CD4-positive, alpha-beta T cell treated with Interleukin-6 for 4 hours (primary cell): ENCODE measurements around the gene MAJIN.
A peak's percentile ranks its signal among the peaks of the same experiment; 100 is the strongest.
"Not testable (repeated sequence)": the region's sequence is repeated elsewhere in the genome, so short reads cannot be mapped to it uniquely, and the experiment has no call there.

Experiments used
- DNase-seq: peaks from one replicate; pipeline ENCODE4 v3.0.0-alpha.2; 2020; ENCODE audit warnings: mixed read lengths

Gene MAJIN

DNA sequence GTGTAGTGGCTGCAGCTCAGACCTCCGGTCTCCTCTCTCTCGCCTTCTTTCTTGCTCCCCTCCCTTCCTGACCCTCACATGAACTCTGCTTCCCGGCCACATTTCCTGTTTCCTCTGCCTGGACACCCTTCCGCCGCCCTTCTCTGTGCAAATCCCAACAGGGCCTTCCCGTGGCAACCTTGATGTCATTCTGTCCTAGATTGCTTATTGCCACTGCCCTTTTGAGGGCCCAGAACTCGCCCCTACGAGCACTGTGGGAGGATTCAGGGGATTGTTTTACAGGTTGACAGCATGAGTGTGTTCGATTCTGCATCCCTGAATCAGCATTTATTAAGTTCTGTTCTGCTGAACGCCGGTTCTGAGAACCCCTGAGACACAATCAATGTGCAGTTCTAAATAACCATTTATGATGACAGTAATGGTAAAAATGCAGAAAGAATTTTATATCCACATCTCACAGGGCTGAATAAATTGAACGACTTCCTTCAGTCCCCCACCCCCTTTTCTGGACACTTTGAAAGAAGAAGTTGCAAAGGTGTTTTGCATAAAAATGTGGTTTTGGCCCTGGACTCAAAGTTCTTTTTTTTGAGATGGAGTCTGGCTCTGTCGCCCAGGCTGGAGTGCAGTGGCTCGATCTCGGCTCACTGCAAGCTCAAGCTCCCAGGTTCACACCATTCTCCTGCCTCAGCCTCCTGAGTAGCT is 18.5 kb upstream of the MAJIN start:
- DNase-seq = no peak

DNA sequence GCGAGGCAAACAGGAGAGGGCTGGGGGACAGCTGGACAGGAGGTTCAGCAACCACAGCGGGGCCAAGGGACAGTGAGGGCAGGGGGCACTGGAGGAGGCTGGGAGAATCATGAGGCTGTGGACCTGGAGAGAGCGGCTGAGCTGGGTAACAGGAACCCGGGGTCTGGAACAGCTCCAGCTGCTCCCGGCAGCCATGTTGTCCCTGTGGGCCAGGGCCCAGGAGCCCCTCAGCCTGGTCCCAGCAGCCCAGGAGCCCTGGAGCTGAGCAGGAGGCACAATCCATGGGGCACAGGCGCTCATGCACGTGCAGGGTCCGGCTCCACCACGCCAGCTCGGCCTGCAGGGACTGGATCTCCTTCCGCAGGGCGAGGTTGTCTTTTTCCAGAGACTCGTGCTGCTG is 17.5 kb upstream of the MAJIN start:
- no peak for DNase-seq

DNA sequence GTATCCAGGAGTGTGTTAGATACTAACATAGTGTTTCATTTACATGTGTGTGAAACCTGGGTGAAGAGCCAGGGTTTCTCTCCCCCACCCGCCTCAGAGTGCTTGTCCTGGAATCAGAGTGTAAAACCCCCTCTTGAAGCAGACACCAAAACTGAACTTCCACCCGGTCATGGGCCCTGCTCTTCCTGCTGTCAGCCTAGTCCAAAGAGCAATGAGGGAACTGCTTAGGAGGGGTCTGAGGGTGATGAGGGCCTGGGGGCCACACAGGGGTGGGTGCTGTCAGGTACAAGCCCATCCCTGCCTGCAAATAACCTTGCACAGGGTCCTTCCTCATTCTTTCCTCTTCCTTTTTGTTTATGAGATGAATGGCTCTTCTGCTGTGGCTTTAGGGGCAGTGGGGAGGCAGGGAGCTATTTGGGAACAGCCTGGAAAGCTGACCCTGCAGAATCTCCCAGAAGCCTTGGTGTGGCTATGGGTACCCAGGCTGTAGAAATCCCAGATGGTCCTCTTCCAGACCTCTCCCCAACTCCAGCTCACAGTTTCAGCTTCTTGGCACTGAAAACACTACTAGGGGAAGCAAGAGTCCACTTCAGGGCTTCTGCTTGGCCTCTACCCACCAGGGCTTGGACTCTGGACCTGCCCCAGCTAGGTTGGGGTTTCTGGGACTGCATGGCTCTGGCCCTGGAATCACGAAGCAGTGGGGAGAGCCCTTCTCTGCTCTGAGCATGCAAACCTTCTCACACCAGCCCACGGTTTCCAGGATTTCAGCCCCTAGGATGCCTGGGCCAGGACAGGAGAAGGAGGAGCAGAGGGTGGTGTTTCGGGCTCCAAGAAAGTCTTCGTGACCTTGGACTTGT is 16.3 kb upstream of the MAJIN start:
- DNase-seq = no peak

DNA sequence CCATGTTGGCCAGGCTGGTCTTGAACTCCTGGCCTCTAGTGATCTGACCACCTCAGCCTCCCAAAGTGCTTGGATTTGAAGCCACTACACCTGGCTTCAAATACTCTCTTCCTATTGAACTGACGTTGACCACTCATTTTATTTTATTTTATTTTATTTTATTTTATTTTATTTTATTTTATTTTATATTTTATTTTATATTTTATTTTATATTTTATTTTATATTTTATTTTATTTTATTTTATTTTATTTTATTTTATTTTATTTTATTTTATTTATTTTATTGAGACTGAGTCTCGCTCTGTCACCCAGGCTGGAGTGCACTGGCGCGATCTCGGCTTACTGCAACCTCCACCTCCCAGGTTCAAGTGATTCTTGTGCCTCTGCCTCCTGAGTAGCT is 11.4 kb upstream of the MAJIN start:
- not testable (repeated sequence) for DNase-seq

DNA sequence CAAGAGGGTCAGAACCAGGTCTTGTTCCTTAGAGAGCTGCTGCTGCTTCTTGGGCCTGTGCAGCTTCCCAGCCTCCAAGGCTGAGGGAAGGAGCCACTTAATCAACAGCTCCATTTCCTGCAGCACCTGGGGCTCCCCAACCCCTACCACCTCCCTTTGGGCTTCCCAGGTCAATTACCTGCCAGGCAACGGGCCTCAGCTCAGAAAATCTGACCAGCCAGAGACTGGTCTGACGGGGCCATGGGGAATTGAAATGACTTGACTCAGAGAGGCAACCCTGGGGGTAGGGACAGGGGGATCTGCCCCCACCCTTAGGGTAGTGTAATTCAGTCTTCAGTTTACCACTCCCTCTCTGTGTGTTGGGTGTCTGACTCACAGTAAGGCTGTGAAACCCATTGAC is 4.7 kb upstream of the MAJIN start:
- DNase-seq = no peak

DNA sequence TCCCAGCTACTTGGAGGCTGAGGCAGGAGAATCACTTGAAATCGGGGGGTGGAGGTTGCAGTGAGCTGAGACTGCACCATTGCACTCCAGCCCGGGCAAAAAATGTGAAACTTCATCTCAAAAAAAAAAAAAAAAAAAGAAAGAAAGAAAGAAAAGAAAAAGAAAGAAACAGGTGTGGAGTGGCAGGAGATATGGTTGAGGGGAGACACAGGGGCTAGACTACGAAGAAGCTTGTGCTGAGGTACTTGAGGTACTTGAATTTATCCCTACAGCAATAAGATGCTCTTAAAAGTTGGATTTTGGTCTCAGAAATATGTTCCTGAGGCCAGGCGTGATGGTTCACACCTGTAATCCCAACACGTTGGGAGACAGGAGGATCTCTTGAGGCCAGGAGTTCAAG is 2.2 kb upstream of the MAJIN start:
- DNase-seq = no peak

DNA sequence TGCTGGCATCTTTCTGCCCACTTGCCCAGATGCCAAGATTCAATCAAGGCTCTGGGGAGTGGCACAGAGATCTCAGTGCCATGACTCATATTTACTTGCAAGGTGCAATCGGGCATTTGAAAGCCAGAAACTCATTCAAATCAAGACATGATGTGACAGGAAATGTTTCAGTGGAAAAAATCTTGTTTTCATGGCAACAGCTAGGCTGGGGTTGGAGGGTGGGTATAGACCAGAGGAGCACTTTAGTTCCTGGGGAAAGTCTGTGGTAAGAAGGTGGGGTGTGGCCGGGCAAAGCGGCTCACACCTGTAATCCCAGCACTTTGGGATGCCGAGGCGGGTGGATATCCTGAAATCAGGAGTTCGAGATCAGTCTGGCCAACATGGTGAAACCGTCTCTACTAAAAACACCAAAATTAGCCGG is 1.2 kb downstream of the MAJIN start:
- peak; percentile 20 for DNase-seq

DNA sequence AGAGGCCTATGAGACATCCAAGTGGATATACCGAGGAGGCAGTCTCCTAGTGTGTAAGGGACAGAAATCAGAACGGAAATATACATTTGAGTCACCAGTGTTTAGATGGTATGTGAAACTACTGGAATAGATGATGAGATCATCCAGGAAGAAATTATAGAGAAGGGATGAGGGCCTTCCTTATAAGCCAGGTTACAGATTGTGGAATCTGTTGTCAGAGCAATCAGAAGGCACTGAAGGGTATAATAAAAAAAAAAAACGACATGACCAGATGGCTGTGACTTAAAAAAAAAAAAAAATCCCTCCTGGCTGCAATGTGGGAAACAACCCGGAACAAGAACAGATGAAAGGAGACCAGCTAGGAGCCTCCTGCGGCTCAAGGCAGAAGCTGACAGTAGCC is 2.7 kb downstream of the MAJIN start:
- no peak for DNase-seq

DNA sequence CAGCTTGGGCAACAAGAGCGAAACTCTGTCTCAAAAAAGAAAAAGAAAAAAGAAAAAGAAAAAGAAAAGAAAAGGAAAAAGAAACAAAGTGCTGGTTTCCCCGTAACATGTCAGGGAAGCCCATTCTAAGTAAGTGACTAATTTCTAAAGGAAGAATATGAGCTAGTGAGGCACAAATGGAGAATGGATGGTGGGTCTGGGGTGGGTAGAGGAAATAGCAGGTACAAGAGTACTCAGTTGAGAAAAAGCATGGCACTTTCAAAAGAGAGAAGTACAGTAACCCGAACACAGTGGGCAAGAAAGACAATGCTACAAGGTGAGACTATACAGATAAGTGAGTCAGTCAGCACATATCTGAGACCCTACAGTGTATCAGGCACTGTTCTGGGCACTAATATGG is 4.5 kb downstream of the MAJIN start:
- DNase-seq = no peak

DNA sequence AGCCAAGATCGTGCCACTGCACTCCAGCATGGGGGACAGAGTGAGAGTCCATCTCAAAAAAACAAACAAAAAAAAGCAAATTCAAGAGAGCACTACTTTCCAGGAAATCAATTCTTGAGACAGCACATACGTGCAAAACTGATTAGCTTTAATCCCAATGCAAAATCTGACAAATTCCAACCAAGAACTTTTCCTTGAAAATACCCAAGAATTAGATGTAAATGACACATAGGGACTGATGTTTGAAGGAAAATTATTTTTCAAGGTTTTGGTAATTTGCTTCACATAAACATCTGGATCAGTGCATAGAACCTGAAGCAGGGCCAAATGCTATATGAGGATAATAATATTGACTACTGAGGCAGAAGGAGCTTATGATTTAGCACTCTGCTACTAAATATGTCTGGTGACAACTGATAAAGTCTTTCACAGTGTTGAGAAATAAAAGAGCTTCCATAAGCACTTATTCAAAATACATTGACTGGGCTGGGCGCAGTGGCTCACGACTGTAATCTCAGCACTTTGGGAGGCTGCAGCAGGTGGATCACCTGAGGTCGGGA is 8.8 kb downstream of the MAJIN start:
- DNase-seq = no peak

DNA sequence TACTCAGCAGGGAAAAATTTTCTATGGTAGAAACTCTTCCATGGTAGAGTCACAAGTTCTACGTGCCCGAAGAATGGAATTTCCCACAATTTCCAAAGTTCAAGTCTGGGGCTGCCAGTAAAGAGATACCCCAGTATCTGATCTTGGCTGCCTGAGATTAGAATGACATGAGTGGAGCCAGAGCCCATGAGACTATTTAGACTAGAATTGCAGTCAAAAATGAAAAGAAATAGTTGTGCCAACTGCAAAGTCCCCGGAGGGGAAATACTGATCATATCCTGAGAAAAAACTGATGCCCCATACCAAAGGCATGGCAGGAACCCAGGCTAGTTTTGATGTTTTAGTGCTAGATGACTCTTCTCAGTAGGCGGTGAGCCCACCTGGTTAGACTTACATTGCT is 11.2 kb downstream of the MAJIN start:
- DNase-seq = no peak

DNA sequence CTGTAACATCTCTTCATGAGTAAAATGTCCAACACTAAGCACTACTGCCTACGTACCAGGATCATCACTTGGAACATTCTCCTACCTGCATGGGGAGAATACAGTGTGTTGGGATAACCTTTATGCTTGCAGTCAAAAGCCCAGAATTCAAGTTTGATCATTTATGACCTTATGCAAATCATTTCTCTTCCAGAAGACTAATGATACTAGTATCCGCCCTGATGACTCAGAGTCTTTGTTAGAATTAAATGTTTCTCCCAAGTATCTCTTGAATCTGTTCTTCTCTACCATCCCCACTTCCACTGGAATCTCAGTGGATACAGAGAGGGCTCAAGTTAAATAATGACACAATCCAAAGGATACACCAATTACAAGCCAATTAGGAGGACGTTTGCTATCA is 12.4 kb downstream of the MAJIN start:
- DNase-seq = no peak

DNA sequence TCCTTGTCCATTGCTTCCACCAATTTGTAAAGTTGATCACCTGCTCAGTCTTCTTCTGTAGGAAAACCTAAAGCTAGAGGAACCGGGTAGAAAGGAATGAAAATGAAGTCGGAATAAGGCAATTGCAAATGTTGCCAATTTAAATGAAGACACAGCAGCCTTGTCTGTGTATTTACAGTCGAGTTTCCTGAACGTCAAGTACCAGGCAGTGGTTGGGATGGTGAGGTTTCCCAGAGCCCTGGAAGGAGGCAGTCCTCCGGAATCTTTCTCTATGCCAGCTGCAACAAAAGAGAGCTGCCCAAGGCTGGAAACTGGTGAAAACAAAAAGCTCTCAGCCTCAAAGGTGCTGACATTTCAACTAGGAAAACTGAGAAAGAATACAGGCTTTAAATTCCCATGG is 17.7 kb downstream of the MAJIN start:
- no peak for DNase-seq

DNA sequence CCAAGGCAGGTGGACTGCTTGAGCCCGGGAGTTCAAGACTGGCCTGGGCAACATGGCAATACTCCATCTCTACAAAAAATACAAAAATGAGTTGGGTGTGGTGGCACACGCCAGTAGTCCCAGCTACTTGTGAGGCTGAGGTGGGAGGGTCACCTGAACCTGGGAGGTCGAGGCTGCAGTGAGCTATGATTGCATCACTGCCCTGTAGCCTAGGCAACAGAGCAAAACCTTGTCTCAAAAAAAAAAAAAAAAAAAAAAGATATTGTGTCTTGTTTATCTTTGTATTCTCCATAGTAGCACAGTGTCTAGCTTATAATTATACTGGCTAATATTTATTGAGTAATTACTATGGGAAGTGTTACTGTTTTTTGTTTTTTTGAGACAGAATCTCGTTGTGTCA is 20.4 kb downstream of the MAJIN start:
- no peak for DNase-seq

DNA sequence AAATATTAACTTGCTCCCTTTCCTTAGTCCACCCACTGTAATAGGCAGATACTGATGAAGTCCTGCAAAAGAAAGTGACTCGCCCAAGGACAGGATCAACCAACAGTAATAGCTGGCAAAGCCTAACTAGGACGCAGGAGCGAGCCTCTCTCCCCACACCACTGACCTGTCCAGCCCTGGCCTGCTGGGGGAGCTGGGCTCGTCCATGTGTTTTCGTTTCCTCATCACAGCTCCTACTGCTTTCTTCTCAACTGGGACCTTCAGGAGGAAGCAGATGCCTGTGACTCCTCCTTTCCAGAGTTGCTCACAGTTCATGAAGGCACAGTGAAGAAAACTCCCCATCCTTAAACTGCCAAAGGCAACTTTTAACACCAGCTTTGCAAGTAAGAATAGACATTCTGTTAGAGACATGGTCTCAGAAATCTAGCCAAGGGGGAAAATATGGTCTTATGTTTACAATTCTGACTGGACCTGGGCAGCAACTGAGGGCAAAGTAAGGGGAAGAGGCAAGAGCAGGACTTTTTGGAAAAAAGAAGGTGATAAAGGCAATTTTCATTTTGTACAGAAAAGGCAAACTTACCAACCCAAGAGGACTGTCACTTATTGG is 24.6 kb downstream of the MAJIN start:
- no peak for DNase-seq

DNA sequence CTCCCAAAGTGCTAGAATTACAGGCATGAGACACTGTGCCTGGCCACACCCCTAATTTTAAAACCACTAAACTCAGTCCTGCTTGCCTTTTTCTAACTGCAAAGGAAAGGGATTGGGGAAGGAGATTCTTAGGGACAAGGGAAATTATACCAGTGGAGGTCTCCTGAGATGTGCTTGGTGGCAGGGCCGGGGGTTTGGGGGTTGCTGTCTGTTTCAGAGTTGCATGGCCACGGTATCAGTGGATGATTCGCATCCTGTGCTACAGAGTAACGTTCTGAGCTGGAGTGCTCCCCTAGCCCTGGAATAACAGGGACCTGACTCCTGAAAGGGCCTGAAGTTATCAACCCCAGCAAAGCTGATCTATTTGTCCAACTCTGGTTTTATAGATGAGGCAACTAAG is 35.4 kb downstream of the MAJIN start:
- no peak for DNase-seq

DNA sequence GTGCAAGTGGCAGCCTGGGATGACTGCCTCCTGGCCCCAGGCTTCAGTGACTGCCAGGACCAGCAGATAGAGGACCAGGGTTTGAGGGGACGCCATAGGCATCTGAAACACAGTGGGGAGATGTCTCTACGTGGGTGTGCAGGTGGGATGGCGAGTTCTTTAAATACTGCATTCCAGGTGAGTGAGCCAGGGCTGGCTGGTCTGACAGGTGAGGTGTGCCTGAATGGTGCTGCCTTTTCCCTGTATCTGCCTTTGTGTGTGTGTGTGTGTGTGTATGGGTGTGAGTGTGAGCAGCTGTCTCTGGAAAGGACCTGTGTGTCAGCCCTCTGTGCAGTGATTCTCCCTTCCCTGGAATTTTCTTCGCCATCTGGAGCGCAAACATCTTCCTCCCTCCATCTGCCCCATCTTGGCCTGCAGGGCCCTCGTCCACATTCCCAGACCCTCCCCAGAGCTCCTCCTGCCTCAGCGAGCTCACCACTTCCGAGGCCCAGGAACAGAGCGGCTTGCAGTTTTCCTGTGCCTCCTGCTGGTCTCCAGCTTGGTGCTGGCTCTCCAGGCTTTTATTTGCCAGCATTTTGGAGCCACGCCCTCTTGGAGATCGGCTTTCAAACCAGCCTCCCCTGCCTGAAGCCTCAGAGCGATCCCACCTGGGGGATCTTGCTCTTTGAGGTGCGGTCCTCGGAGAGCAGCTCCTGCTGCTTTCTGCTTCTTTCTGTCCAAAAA is 36.4 kb downstream of the MAJIN start, which contains the start of gene GPHA2:
TSS of gene GPHA2 (minus strand) at position 535 of the 723 bp plus-strand sequence. CDS start at position 102, 433 bp downstream.
- DNase-seq = no peak

DNA sequence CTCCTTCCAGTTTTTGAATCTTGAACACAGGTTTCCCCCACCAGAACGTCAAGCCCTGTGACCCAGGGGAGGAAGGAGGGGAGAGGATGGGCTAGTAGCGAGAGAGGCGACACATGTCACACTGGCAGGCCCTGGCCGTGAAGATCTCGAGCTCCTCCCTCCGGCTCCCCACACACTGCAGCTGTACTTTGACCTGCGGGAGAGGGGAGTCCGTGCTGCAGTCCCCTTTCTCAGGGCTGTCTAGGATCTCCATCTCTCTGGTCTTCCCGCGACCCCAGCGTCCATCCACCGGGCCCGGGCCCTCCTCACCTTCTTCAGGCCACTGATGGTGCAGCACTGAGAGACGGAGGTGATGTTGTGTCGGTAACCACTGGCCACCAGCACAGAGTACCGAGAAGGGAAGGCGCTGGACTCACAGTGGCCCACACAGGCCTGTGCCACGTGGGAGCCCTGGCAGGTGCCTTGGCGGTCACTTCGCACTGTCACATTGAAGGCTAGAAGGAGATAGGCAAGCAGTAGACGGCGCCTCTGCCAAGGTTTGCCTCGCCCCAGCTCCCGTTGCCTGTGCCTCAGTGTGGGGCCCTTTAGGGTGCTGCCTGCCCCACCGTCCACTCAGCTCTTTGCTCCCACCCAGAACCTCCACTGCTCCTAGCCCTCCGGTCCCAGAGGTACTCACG is 37.1 kb downstream of the MAJIN start:
- DNase-seq = no peak

DNA sequence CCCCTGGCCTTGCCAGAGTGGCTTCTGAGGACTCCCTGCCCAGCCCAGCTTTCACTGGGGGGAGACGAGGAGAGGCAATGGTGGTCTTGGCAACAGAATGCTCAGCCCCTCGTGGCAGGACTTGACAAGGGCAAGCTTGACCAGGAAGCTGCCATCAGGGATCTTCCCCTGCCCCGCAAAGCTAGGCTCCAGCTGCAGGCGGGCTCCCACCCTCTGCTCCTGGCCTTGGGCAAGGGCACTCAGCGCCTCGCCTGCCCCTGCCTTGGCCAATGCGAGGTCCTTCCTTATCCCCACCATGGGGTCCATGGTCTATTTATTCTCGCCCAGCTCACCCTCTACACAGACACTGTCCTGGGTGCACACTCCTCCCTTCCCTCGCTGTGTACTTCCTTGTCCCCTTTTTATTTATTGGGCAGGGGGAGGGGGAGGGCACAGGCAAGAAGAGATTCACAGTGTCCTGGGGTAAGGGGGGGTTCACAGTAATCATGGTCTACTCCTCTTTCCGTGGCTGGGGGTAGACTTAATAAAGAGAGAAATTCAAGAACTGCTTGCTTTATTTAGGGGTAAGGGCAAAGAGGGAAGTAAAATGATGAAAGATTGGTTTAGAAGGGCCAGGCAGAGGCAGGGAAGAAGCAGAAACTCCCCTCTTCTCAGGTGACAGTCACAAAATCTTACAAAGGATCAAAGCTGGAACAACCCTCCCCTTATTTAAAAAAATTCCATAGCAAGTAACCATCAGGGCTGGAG is 37.8 kb downstream of the MAJIN start:
- DNase-seq = no peak

DNA sequence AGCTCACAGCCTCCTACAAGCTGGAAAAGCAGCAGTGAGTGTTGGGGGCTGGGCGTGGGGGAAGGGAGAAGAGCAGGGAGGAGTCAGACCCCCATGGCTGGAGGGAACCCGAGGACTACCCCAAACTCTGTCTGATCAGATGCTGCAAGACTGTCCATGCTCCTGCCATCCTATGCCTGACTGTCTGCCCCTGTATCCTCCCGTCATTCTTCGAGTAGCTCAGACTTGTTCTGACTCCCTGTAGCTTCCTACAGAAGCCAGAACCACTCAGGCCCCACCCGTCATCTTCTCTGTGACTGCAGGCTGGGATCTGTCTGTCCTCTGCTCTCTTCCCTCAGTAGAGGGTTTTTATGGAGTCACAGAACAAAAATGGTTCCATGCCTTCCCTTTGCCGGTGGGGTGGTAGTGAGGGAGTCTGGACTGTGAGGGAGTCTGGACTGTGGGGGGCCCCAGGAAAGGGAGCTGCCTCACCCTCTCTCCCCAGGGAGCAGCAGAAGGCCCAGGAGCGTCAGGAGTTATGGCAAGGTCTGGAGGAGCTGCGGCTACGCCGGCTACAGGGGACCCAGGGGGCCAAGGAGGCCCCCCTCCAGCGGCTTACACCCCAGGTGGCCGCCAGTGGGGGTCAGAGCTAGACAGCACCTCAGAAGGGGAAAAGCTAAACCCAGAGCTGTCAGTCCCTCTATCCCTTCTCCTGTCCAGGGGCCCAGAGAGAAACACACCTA is 38.5 kb downstream of the MAJIN start:
- DNase-seq = no peak

DNA sequence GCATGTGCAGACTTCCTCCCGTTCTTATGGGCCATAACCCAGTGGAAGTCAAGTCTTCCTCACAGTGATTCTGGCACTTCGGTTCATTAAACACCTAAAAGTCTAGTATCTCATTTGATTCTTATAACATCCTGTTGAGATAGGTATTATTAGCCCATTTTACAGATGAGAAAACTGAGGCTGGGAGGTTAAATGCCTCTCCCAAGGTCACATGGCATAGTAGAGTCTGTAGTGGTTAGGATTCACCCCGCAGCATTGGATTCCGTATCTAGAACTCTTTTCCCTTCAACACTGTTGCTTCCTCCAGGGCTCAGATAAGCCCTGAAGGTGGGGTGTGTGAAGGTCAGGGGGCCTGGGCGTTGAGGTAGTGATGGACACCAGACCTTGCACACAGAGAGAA is 39.6 kb downstream of the MAJIN start:
- no peak for DNase-seq
